ENCODE data around the gene C21orf91.
A peak's percentile ranks its signal among the peaks of the same experiment; 100 is the strongest.

C21orf91 gene

DNA sequence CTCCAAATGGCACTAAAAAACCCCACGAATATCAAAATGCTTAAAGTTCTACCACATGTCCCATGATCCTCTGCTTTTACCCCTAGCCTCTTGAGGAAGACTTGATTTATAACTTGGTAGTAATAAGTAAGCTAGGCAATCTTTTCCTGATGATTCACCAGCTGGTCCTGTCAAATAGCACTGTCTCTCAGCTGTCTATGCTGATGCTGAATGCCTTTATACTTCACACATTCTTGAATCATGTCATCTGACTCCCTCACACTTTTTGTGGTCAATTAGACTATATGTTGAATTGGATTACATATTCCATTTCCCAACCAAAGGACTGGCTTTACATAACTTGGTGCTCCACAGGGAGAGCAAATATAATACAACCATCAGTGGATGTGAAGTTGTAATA, 16.6 kb downstream of the C21orf91 start:
- H3K4me3 ChIP-seq (ENCODE audit: low read depth, low read length), result no peak overlapping the region
- ChIA-PET POLR2A (no interaction called here), CTCF (interaction anchor here (1.3 kb wide), 1 partner anchor 123 kb away, joined by 4 read pairs; no protein-coding TSS in a partner anchor)
- TF ChIP-seq, protein P1, sequence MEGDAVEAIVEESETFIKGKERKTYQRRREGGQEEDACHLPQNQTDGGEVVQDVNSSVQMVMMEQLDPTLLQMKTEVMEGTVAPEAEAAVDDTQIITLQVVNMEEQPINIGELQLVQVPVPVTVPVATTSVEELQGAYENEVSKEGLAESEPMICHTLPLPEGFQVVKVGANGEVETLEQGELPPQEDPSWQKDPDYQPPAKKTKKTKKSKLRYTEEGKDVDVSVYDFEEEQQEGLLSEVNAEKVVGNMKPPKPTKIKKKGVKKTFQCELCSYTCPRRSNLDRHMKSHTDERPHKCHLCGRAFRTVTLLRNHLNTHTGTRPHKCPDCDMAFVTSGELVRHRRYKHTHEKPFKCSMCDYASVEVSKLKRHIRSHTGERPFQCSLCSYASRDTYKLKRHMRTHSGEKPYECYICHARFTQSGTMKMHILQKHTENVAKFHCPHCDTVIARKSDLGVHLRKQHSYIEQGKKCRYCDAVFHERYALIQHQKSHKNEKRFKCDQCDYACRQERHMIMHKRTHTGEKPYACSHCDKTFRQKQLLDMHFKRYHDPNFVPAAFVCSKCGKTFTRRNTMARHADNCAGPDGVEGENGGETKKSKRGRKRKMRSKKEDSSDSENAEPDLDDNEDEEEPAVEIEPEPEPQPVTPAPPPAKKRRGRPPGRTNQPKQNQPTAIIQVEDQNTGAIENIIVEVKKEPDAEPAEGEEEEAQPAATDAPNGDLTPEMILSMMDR (IDR thresholded peaks at IDR 0.05; ENCODE audit: insufficient read depth, low read length, missing control alignments), result no peak
- DNase-seq (ENCODE audit: low read depth, low spot score), result peak; percentile 87

DNA sequence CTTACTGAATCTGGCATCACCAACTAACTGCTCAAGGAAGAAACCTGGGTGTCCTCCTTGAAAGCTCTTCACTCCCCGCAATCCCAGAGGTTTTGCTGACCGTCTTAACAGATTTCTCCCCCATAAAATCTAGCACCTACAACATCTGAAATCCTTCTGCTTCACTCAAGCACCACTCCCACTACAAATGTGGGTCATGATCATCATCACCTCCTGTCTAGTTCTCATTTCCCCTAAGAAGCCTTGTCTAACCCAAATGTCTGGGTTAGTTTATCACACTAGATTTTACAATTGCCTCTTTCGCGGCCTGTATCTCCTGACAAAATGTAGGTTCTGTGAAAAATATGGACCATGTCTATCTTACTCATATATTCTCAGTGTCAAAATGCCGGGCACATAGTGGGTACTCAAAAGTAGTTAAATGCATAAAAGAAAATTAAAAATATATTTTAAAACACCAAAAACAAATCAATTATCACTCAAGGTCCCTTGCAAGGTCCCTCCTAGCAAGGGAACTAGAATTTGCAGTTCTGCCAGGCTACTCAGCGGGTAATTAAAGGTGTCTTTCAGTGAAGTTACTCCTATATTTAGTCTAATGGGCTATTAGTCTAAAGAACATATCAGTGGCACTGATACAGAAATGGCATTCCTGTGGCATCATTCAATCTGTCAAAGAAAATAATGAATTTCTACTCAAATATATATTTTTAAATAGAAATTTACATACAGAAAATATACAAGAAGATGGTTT, 19.6 kb downstream of the C21orf91 start:
- ChIA-PET POLR2A (no interaction called here), CTCF (no interaction called here)
- no peak overlapping the region for H3K4me3 ChIP-seq (ENCODE audit: low read depth, low read length)
- TF ChIP-seq, protein P1 (IDR thresholded peaks at IDR 0.05; ENCODE audit: insufficient read depth, low read length, missing control alignments), result no peak
- no peak for DNase-seq (ENCODE audit: low read depth, low spot score)

DNA sequence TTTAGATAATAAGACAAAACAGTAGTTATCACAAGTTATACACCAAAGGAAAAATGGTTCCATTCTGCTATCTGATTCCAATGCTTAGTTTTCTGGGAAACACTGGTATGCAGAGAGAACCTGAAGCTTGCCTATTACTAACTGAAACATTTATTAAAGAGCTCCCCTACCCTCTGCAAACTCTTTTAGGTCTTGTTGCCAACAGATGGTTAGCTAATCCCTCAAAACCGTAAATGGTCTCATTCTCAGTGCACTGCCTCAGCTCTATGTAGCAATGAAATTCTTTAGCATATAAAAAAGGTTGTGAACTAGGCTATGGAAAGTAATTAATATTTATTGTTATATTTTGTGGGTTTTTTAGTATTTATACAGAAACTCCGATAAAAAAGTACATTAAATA, 20.4 kb downstream of the C21orf91 start:
- POLR2A ChIA-PET, result no interaction called here
- TF ChIP-seq, protein P1 (IDR thresholded peaks at IDR 0.05; ENCODE audit: insufficient read depth, low read length, missing control alignments), result no peak
- H3K4me3 ChIP-seq (ENCODE audit: low read depth, low read length), result no peak overlapping the region
- CTCF ChIA-PET, result no interaction called here
- no peak for DNase-seq (ENCODE audit: low read depth, low spot score)

DNA sequence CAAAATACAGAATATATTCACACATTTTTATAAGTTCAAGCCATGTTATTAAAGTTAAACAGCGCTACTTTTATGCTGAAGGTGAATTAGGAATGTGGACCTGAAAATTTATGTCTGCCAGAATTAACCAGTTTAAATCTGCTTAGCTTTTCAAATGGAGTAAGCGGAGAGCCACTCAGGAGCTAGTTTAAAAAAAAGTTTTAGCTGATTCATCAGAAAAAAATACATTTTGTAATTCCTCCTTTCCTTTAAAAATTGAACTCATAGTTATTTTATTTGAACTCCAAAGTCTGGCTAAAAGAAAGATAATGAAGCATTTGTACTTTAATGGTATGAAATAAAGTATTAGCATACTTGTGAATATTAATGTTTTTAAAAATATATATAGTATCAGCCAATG, 21.2 kb downstream of the C21orf91 start:
- CTCF ChIA-PET, result no interaction called here
- DNase-seq (ENCODE audit: low read depth, low spot score), result no peak
- POLR2A ChIA-PET, result no interaction called here
- TF ChIP-seq, protein P1 (IDR thresholded peaks at IDR 0.05; ENCODE audit: insufficient read depth, low read length, missing control alignments), result no peak
- no peak overlapping the region for H3K4me3 ChIP-seq (ENCODE audit: low read depth, low read length)

DNA sequence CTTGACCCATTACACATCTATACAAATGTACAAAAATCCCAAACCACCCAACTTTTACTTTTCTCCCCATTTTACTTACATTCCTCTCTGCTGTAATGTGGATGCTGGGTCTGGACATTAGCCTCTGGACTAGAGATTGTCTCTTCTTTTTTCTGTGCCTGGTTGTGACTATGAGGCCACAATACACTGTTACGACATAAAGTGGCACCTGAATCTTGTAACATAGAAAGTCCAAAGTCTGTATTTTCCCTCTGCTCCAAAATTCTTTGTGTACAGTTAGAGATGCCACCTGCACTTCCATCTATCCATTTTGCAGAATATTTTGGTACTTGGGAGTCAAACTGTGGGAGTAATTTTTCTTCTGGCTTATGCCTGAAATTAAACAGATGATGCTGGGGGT, 22.7 kb downstream of the C21orf91 start:
- TF ChIP-seq, protein P1 (IDR thresholded peaks at IDR 0.05; ENCODE audit: insufficient read depth, low read length, missing control alignments), result no peak
- no peak overlapping the region for H3K4me3 ChIP-seq (ENCODE audit: low read depth, low read length)
- no peak for DNase-seq (ENCODE audit: low read depth, low spot score)
- ChIA-PET POLR2A (no interaction called here), CTCF (no interaction called here)

DNA sequence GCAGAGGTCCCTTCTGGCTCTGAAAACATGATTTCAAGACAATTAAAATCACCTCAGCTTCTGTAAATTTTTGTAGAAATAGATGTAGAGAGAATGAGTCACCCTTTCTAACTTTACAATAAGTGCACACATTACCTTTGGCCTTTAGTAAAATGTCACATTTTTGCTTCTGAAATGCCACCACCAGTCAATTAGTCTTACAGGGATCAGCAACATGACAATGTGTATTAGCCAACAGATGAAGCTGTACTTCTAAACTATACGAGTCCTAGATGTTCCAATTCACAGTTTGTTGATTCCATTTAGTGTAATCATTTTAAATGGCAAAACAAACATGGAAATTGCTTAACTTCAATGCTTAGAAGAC, 23.1 kb downstream of the C21orf91 start:
- ChIA-PET POLR2A (no interaction called here), CTCF (no interaction called here)
- H3K4me3 ChIP-seq (ENCODE audit: low read depth, low read length), result no peak overlapping the region
- no peak for DNase-seq (ENCODE audit: low read depth, low spot score)
- TF ChIP-seq, protein P1 (IDR thresholded peaks at IDR 0.05; ENCODE audit: insufficient read depth, low read length, missing control alignments), result no peak
